GM12891 (cell line): ENCODE measurements around the gene BRD7.

Experiments
- POLR2A ChIP-seq: IDR thresholded peaks from 2 replicates; pipeline ENCODE4 v1.6.1; 2011; ENCODE audit warnings: low read depth, low read length, control low read depth
- POLR2AphosphoS5 ChIP-seq: IDR thresholded peaks from 2 replicates; pipeline ENCODE4 v1.6.1; 2011; ENCODE audit warnings: low read depth, low read length, control low read depth
- POU2F2 ChIP-seq: IDR thresholded peaks from 2 replicates; pipeline ENCODE4 v1.6.1; 2011; ENCODE audit warnings: low read depth, mild to moderate bottlenecking, control low read depth, low read length, moderate library complexity
- TAF1 ChIP-seq: IDR thresholded peaks from 2 replicates; pipeline ENCODE4 v1.6.1; 2011; ENCODE audit warnings: low read depth, low read length, control low read depth

DNA sequence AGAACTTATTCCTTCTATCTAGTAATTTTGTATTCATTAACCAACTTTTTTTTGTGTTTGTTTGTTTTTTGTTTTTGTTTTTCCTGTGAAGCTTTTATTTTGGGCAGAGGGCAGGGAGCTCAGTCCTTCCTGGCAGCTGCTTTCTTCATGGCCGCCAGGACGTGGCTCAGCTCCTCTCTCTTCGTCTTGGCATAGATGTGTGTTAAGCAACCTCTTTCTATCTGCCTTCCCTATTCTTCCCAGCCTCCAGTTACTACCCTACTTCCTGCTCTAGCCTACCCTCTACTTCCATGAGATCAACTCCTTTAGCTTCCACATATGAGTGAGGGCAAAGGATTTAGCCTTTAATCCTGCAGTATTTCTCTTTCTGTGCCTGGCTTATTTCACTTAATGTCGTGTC, 8.2 kb upstream of the BRD7 start:
- TF ChIP-seq POLR2AphosphoS5 (no peak), POLR2A (no peak), TAF1 (no peak), POU2F2 (no peak)
